H1 (cell line): ENCODE data around the gene EHBP1. TPM values are rescaled to one million over a fixed set of nuclear protein-coding genes. Genes with fewer than 3 reads are reported as not detected.

Experiments
- CTCF ChIA-PET: fragments of 300-600 bp; sonication (Branson Sonifier 250); formaldehyde crosslinking; loops from one replicate; lab custom pipeline; 2021; ENCODE audit not compliant: partially characterized antibody; lab: Charles Lee
- POLR2A ChIA-PET: fragments of 300-600 bp; sonication (Branson Sonifier 250); formaldehyde crosslinking; loops from one replicate; lab custom pipeline; 2021; ENCODE audit warnings: inconsistent platforms; ENCODE audit not compliant: partially characterized antibody; lab: Charles Lee
- DNase-seq, 2 experiments: peaks; one replicate each; pipeline versions ENCODE4 v3.0.0 to v3.0.0-alpha.2; 2010 to 2022; ENCODE audit warnings: low spot score in 2 of 2, low read depth in 1 of 2, mixed read lengths in 1 of 2
- FAIRE-seq: peaks from 2 replicates; lab custom pipeline; 2011; peaks lifted over from hg19 to GRCh38; lab: Jason Lieb, UNC
- H2AFZ ChIP-seq: 2 replicates; pipeline ENCODE4 v1.8.1; 2012; ENCODE audit warnings: low read length, inconsistent platforms
- H2AK5ac ChIP-seq: 2 replicates; pipeline ENCODE4 v1.6.1; 2013; ENCODE audit warnings: low read depth, low read length
- H2BK120ac ChIP-seq: replicated peaks from 2 replicates; pipeline ENCODE3; 2013; ENCODE audit warnings: low read depth, low read length, inconsistent platforms
- H2BK12ac ChIP-seq: 2 replicates; pipeline ENCODE4 v1.6.1; 2013; ENCODE audit warnings: low read depth, low read length
- H2BK15ac ChIP-seq: 2 replicates; pipeline ENCODE4 v1.6.1; 2013; ENCODE audit warnings: low read length
- H2BK20ac ChIP-seq: 2 replicates; pipeline ENCODE4 v1.6.1; 2013; ENCODE audit warnings: low read length
- H2BK5ac ChIP-seq: 2 replicates; pipeline ENCODE4 v1.6.1; 2013; ENCODE audit warnings: low read depth, low read length
- H3K14ac ChIP-seq: 2 replicates; pipeline ENCODE4 v1.6.1; 2013; ENCODE audit warnings: inconsistent platforms; ENCODE audit not compliant: insufficient read length
- H3K18ac ChIP-seq: 2 replicates; pipeline ENCODE4 v1.6.1; 2013; ENCODE audit warnings: low read length; ENCODE audit errors: extremely low read depth
- H3K23ac ChIP-seq: 2 replicates; pipeline ENCODE4 v1.6.1; 2013; ENCODE audit warnings: inconsistent platforms; ENCODE audit not compliant: insufficient read length
- H3K23me2 ChIP-seq: 2 replicates; pipeline ENCODE4 v1.6.1; 2013; ENCODE audit warnings: low read depth, low read length
- H3K27ac ChIP-seq: 2 replicates; pipeline ENCODE4 v1.6.1; 2011; ENCODE audit warnings: low read depth, low read length, inconsistent platforms
- H3K27me3 ChIP-seq, 4 experiments: replicated peaks in 1 of 4; 1 replicate in 1 of 4; 2 replicates in 3 of 4; pipeline versions ENCODE4 v1.6.1 to v1.8.1; 2011 to 2013; ENCODE audit warnings: low read length in 3 of 4, mild to moderate bottlenecking in 3 of 4, inconsistent platforms in 2 of 4, mixed read lengths in 2 of 4, moderate library complexity in 1 of 4; ENCODE audit not compliant: control insufficient read depth in 3 of 4, insufficient read depth in 3 of 4; ENCODE audit errors: extremely low read depth in 1 of 4
- H3K36me3 ChIP-seq, 4 experiments: 2 replicates each; pipeline versions ENCODE4 v1.6.1 to v1.8.1; 2011 to 2013; ENCODE audit warnings: mild to moderate bottlenecking in 4 of 4, low read length in 3 of 4, moderate library complexity in 2 of 4, control low read depth in 1 of 4, inconsistent platforms in 1 of 4; ENCODE audit not compliant: insufficient read depth in 4 of 4, control insufficient read depth in 2 of 4
- H3K4ac ChIP-seq: replicated peaks from 2 replicates; pipeline ENCODE3; 2013; ENCODE audit warnings: low read length, low read depth, mixed read lengths, inconsistent platforms; ENCODE audit not compliant: insufficient read length
- H3K4me1 ChIP-seq, 4 experiments: replicated peaks in 1 of 4; 1 replicate in 1 of 4; 2 replicates in 3 of 4; pipeline versions ENCODE4 v1.6.1 to v1.8.1; 2011 to 2013; ENCODE audit warnings: low read length in 3 of 4, inconsistent platforms in 2 of 4, mixed read lengths in 1 of 4; ENCODE audit not compliant: insufficient read depth in 4 of 4, control insufficient read depth in 3 of 4
- H3K4me2 ChIP-seq, 2 experiments: 2 replicates each; pipeline versions ENCODE4 v1.6.1 to v1.8.1; 2011 to 2013; ENCODE audit warnings: low read depth in 2 of 2, low read length in 2 of 2, control low read depth in 1 of 2, inconsistent platforms in 1 of 2, mild to moderate bottlenecking in 1 of 2; ENCODE audit not compliant: insufficient read depth in 1 of 2
- H3K4me3 ChIP-seq, 4 experiments: fragments of 200-600, 300-600 bp in 1 of 4; sonication (generic), shearing (Covaris generic), sonication (Bioruptor Twin) in 1 of 4; 2 replicates each; pipeline versions ENCODE4 v1.5.1 to v1.8.1; 2011 to 2016; ENCODE audit warnings: low read length in 4 of 4, low read depth in 3 of 4, control low read depth in 2 of 4, inconsistent platforms in 2 of 4, mild to moderate bottlenecking in 2 of 4, mixed read lengths in 1 of 4, moderate library complexity in 1 of 4; ENCODE audit not compliant: insufficient read depth in 2 of 4; ENCODE audit errors: extremely low read depth in 1 of 4
- H3K56ac ChIP-seq: replicated peaks from 2 replicates; pipeline ENCODE3; 2013; ENCODE audit warnings: low read depth, mild to moderate bottlenecking, mixed read lengths, low read length, inconsistent platforms; ENCODE audit not compliant: insufficient read length
- H3K79me1 ChIP-seq: 2 replicates; pipeline ENCODE4 v1.6.1; 2013; ENCODE audit warnings: low read depth, low read length, control low read depth
- H3K79me2 ChIP-seq, 2 experiments: 2 replicates each; pipeline versions ENCODE4 v1.6.1 to v1.8.1; 2012 to 2013; ENCODE audit warnings: low read length in 2 of 2, mild to moderate bottlenecking in 2 of 2, inconsistent platforms in 1 of 2; ENCODE audit not compliant: insufficient read depth in 2 of 2, control insufficient read depth in 1 of 2
- H3K9ac ChIP-seq, 4 experiments: replicated peaks in 1 of 4; 1 replicate in 1 of 4; 2 replicates in 3 of 4; pipeline versions ENCODE4 v1.6.1 to v1.8.1; 2011 to 2013; ENCODE audit warnings: low read depth in 3 of 4, low read length in 3 of 4, control low read depth in 2 of 4, mild to moderate bottlenecking in 2 of 4, moderate library complexity in 2 of 4, inconsistent platforms in 1 of 4; ENCODE audit errors: extremely low read depth in 1 of 4
- H3K9me3 ChIP-seq, 2 experiments: 2 replicates each; pipeline versions ENCODE4 v1.6.1 to v1.8.1; 2012 to 2013; ENCODE audit warnings: mild to moderate bottlenecking in 2 of 2, moderate library complexity in 2 of 2, control low read depth in 1 of 2, inconsistent platforms in 1 of 2, low read depth in 1 of 2, low read length in 1 of 2, mixed read lengths in 1 of 2; ENCODE audit not compliant: insufficient read depth in 2 of 2
- H4K20me1 ChIP-seq, 2 experiments: replicated peaks in 1 of 2; 2 replicates each; pipeline versions ENCODE3 to v1.8.1; 2011 to 2013; ENCODE audit warnings: inconsistent platforms in 2 of 2, low read length in 2 of 2, mild to moderate bottlenecking in 1 of 2; ENCODE audit not compliant: insufficient read depth in 2 of 2, control insufficient read depth in 1 of 2
- H4K5ac ChIP-seq: 2 replicates; pipeline ENCODE4 v1.6.1; 2013; ENCODE audit warnings: low read length, low read depth, mixed read lengths, inconsistent platforms; ENCODE audit not compliant: insufficient read length
- H4K8ac ChIP-seq: 2 replicates; pipeline ENCODE4 v1.8.0; 2013; ENCODE audit warnings: mild to moderate bottlenecking, moderate library complexity, low read length, inconsistent platforms; ENCODE audit not compliant: insufficient read depth; ENCODE audit errors: extremely low read depth
- H4K91ac ChIP-seq: replicated peaks from 2 replicates; pipeline ENCODE3; 2013; ENCODE audit warnings: low read length, mixed read lengths, inconsistent platforms; ENCODE audit not compliant: insufficient read length
- CHD1 ChIP-seq: IDR thresholded peaks from 2 replicates; pipeline ENCODE4 v1.6.1; 2012; ENCODE audit warnings: low read depth, low read length, improper control_type of control experiment
- E2F6 ChIP-seq: IDR thresholded peaks from 2 replicates; pipeline ENCODE4 v1.6.1; 2012; ENCODE audit warnings: inconsistent platforms
- GABPA ChIP-seq: IDR thresholded peaks from 2 replicates; pipeline ENCODE4 v1.6.1; 2011; ENCODE audit warnings: mild to moderate bottlenecking, low read length, moderate library complexity, borderline replicate concordance; ENCODE audit not compliant: insufficient read depth
- KDM5A ChIP-seq: fragments of 200-600 bp; IDR thresholded peaks from 2 replicates; pipeline ENCODE4 v1.7.1; 2012; ENCODE audit warnings: mild to moderate bottlenecking, low read length, inconsistent platforms, mixed read lengths
- POLR2AphosphoS5 ChIP-seq: IDR thresholded peaks from 2 replicates; pipeline ENCODE4 v1.6.1; 2011; ENCODE audit warnings: low read depth, low read length
- SIN3A ChIP-seq, 2 experiments: IDR thresholded peaks in 1 of 2; conservative IDR thresholded peaks in 1 of 2; 2 replicates each; pipeline ENCODE4 v1.6.1; 2011 to 2012; ENCODE audit warnings: low read length in 2 of 2, improper control_type of control experiment in 1 of 2, low read depth in 1 of 2, mild to moderate bottlenecking in 1 of 2
- SRF ChIP-seq: IDR thresholded peaks from 2 replicates; pipeline ENCODE4 v1.6.1; 2011; ENCODE audit warnings: mild to moderate bottlenecking, low read depth, low read length, moderate library complexity
- TAF7 ChIP-seq: optimal IDR thresholded peaks from 2 replicates; pipeline ENCODE3; 2011; ENCODE audit warnings: low read depth, mild to moderate bottlenecking, inconsistent platforms, low read length, moderate library complexity, borderline replicate concordance
- TEAD4 ChIP-seq: IDR thresholded peaks from 2 replicates; pipeline ENCODE4 v1.6.1; 2012; ENCODE audit warnings: low read depth, low read length, inconsistent platforms, mixed read lengths
- WGBS, 2 experiments: shearing (Covaris generic) in 1 of 2; methylation state at CpG; one replicate each; pipeline versions ENCODE4 v1.1.6 to v1.1.7; 2013 to 2015; ENCODE audit warnings: low lambda C conversion rate in 2 of 2, mixed read lengths in 2 of 2, inconsistent platforms in 1 of 2, low coverage in 1 of 2, missing lambda C conversion rate in 1 of 2; ENCODE audit not compliant: insufficient replicate concordance in 2 of 2, insufficient coverage in 1 of 2, insufficient read length in 1 of 2; ENCODE audit errors: extremely low coverage in 1 of 2, missing lambda C conversion rate in 1 of 2; 5-methylcytosine and 5-hydroxymethylcytosine counted together
- polyA plus RNA-seq, 7 experiments: library from polyadenylated mRNA; depleted of rRNA in 3 of 7; stranded (reverse) in 5 of 7; unstranded in 2 of 7; fragments of >200 nt in 5 of 7; fragments of 200-250 nt in 2 of 7; gene quantifications; 1 replicate in 5 of 7; 2 replicates in 1 of 7; 4 replicates in 1 of 7; pipeline versions ENCODE4 v1.2.1 to v1.2.3, GENCODE V29; 2011 to 2013; ENCODE audit warnings: missing spikeins in 2 of 7, mixed read lengths in 2 of 7
- total RNA-seq: library from RNA; stranded (reverse); fragmentation: NEBNext Ultra II Directional; extraction: Animal tissue kit (Norgen Biotek cat#: 25700); gene quantifications from 2 replicates; pipeline ENCODE4 v1.2.1, GENCODE V29; 2021

Gene EHBP1
- total and polyA plus RNA-seq, 2 of the 8 experiments (the other 6 are each of a cell fraction or from before 2014, with no cell fraction given): 12.0 to 64.1 TPM

DNA sequence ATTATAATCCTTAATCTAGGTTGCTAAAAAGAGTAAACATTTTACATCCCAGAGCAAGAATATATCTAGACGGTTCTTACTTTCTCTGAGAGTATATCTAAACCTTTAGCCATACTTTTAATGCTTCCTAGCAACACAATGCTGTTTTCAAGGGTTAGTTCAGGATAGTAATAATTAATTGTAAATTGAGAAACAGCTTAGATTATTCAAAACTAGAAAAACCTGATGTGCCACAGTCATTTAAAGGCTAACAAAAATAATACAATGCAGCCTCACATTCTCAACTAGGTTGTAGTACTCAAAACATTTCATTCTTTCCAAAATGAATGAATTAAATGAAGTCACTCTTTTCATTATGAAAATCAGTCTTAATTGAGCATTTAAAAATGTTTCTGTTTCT is 241.9 kb downstream of the EHBP1 start:
- no peak overlapping the region for H3K56ac ChIP-seq
- CTCF ChIA-PET: no interaction called here
- TF ChIP-seq SIN3A (conservative IDR thresholded peaks at IDR 0.05 in 1 of 2, IDR thresholded peaks at IDR 0.05 in 1 of 2; ENCODE audit: low read depth in 1 of 2, low read length in 2 of 2) (no peak), TEAD4 (no peak), SRF (no peak), CHD1 (no peak), GABPA (no peak), POLR2AphosphoS5 (no peak), TAF7 (no peak), KDM5A (no peak), E2F6 (no peak)

More for the DNA sequence above, 241.9 kb downstream of the EHBP1 start:
- WGBS, 2 experiments: 87% methylated on average over 1 of the region's 1 CpG; no CpG with 5 or more reads in 1 of the 2 experiments
- Histone ChIP-seq H2AFZ (no peak overlapping the region), H3K9me3 (no peaks in the 10 kb centered on the region), H2BK12ac (no peak overlapping the region), H3K18ac (no peak overlapping the region), H3K4me1 (no peaks in the 10 kb centered on the region), H2BK120ac (no peak overlapping the region), H3K79me1 (no peaks in the 10 kb centered on the region), H4K5ac (no peak overlapping the region), H2BK15ac (no peak overlapping the region), H4K20me1 (no peaks in the 10 kb centered on the region), H3K4me3 (no peak overlapping the region), H4K91ac (no peak overlapping the region), H3K9ac (no peak overlapping the region), H3K36me3 (no peaks in the 10 kb centered on the region), H3K14ac (no peak overlapping the region), H2BK20ac (no peak overlapping the region), H3K23ac (no peak overlapping the region), H3K23me2 (no peaks in the 10 kb centered on the region), H2BK5ac (no peak overlapping the region), H3K27ac (no peak overlapping the region), H4K8ac (no peak overlapping the region), H3K4me2 (no peak overlapping the region), H3K79me2 (no peaks in the 10 kb centered on the region), H3K4ac (no peak overlapping the region), H3K27me3 (no peaks in the 10 kb centered on the region), H2AK5ac (no peak overlapping the region)
- DNase-seq (no peak), FAIRE-seq (no peak)
- POLR2A ChIA-PET: no interaction called here
